ENCODE measurements around the gene OR1N2. TPM values are rescaled to one million over a fixed set of nuclear protein-coding genes. Genes with fewer than 3 reads are reported as not detected.
"Not testable (repeated sequence)": the region's sequence is repeated elsewhere in the genome, so short reads cannot be mapped to it uniquely, and the experiment has no call there.

The OR1N2 gene
- total RNA-seq, 4 donors from 2014 or later: not detected

GRCh38 chr9:122572456-122572855 is 19.5 kb downstream of the OR1N2 start:
- DNase-seq: no peak
- Histone ChIP-seq H3K27ac (no peak overlapping the region), H3K9me3 (no peaks in the 10 kb centered on the region), H3K4me3 (no peak overlapping the region), H3K4me1 (no peaks in the 10 kb centered on the region), H3K36me3 (no peaks in the 10 kb centered on the region), H3K27me3 (no peaks in the 10 kb centered on the region)
- TF ChIP-seq POLR2A (IDR thresholded peaks at IDR 0.05): no peak
- TF ChIP-seq CTCF (IDR thresholded peaks at IDR 0.05): no peak
- intact Hi-C loops (cut with DNase I; ENCODE audit: low total_unique reads): no loop called here

GRCh38 chr9:122579874-122580273 is 27.0 kb downstream of the OR1N2 start:
- Histone ChIP-seq H3K4me1 (no peaks in the 10 kb centered on the region), H3K27ac (no peak overlapping the region), H3K4me3 (no peak overlapping the region), H3K9me3 (no peaks in the 10 kb centered on the region), H3K36me3 (no peaks in the 10 kb centered on the region), H3K27me3 (no peaks in the 10 kb centered on the region)
- DNase-seq: no peak
- intact Hi-C loops (cut with DNase I; ENCODE audit: low total_unique reads): no loop called here
- no peak for TF ChIP-seq POLR2A (IDR thresholded peaks at IDR 0.05)
- TF ChIP-seq CTCF (IDR thresholded peaks at IDR 0.05): no peak

GRCh38 chr9:122580360-122580759 is 27.4 kb downstream of the OR1N2 start:
- Histone ChIP-seq H3K27ac (no peak overlapping the region), H3K4me3 (no peak overlapping the region), H3K36me3 (no peaks in the 10 kb centered on the region), H3K9me3 (no peaks in the 10 kb centered on the region), H3K4me1 (no peaks in the 10 kb centered on the region), H3K27me3 (no peaks in the 10 kb centered on the region)
- intact Hi-C loops (cut with DNase I; ENCODE audit: low total_unique reads): no loop called here
- TF ChIP-seq POLR2A (IDR thresholded peaks at IDR 0.05) (no peak), CTCF (IDR thresholded peaks at IDR 0.05) (no peak)
- no peak for DNase-seq

- H3K4me1 ChIP-seq; H3K27me3 ChIP-seq; H3K27ac ChIP-seq; DNase-seq; intact Hi-C loops (cut with DNase I; ENCODE audit: low total_unique reads); H3K4me3 ChIP-seq; H3K9me3 ChIP-seq; H3K36me3 ChIP-seq: not testable (repeated sequence)
These were observed 30.4 kb downstream of the OR1N2 start, which contains the start of gene OR1L8 for GRCh38 chr9:122583284-122583683. Gene OR1L8, minus strand, starts transcription at chr9:122583384. Its CDS starts 14,907 bp downstream, at chr9:122568477.

Other genes starting within 250 kb of the OR1N2 start
- 10 to 100 TPM in 2 of 4 donors, 1 to 10 TPM in 2; 2.1 to 20.6 (median 7.4) TPM for gene PTGS1, start 182.1 kb upstream of the OR1N2 start, total RNA-seq
- not detected for gene OR1J1, start 75.2 kb upstream of the OR1N2 start, total RNA-seq
- gene OR1J2, start 42.3 kb upstream of the OR1N2 start, total RNA-seq: not detected
- gene OR1J4, start 34.0 kb upstream of the OR1N2 start, total RNA-seq: not detected
- gene OR1N1, start 25.8 kb upstream of the OR1N2 start, total RNA-seq: not detected
- gene OR1L8, start 30.3 kb downstream of the OR1N2 start, total RNA-seq: under 1 TPM in 2 of 4 donors, not detected in 2; 0.27 to 0.28 TPM
- not detected for gene OR1Q1, start 61.6 kb downstream of the OR1N2 start, total RNA-seq
- gene OR1B1, start 104.5 kb downstream of the OR1N2 start, total RNA-seq: under 1 TPM in 1 of 4 donors, not detected in 3; 0.41 TPM
- not detected for gene OR1L1, start 108.6 kb downstream of the OR1N2 start, total RNA-seq
- gene OR1L3, start 122.0 kb downstream of the OR1N2 start, total RNA-seq: not detected
- not detected for gene OR1L4, start 170.9 kb downstream of the OR1N2 start, total RNA-seq
- not detected for gene OR1L6, start 189.2 kb downstream of the OR1N2 start, total RNA-seq
- gene OR5C1, start 235.8 kb downstream of the OR1N2 start, total RNA-seq: not detected
- gene OR1K1, start 247.0 kb downstream of the OR1N2 start, total RNA-seq: not detected